ENCODE measurements around the gene OPRM1.

Gene OPRM1

GRCh38 chr6:154289818-154290508 lies 250.9 kb downstream of the OPRM1 start:
- DNase-seq, result no peak

GRCh38 chr6:154292066-154292465 lies 253.0 kb downstream of the OPRM1 start:
- no peak for DNase-seq

GRCh38 chr6:154292855-154293519 lies 253.9 kb downstream of the OPRM1 start:
- no peak for DNase-seq

- DNase-seq, result no peak
Observed at GRCh38 chr6:154295733-154296132, 256.7 kb downstream of the OPRM1 start.
